PFSK-1 (cell line): ENCODE measurements around the gene NR1H3. TPM values are rescaled to one million over a fixed set of nuclear protein-coding genes. Genes with fewer than 3 reads are reported as not detected.

Experiments
- FOXP2 ChIP-seq: optimal IDR thresholded peaks from 2 replicates; pipeline ENCODE3; 2011; ENCODE audit warnings: borderline replicate concordance, control low read depth, inconsistent platforms; ENCODE audit not compliant: insufficient read depth; ENCODE audit errors: extremely low read length, extremely low read depth
- POLR2AphosphoS5 ChIP-seq: IDR thresholded peaks from 2 replicates; pipeline ENCODE4 v1.6.1; 2012; ENCODE audit warnings: low read depth, mild to moderate bottlenecking, control low read depth, low read length, moderate library complexity
- REST ChIP-seq, 2 experiments: IDR thresholded peaks; 2 replicates each; pipeline versions ENCODE4 v1.6.1 to v1.8.0; 2011 to 2012; ENCODE audit warnings: low read depth in 2 of 2, low read length in 2 of 2, control low read depth in 1 of 2, inconsistent platforms in 1 of 2, mild to moderate bottlenecking in 1 of 2, moderate library complexity in 1 of 2; ENCODE audit not compliant: insufficient read depth in 1 of 2
- SIN3A ChIP-seq: IDR thresholded peaks from 2 replicates; pipeline ENCODE4 v1.6.1; 2012; ENCODE audit warnings: mild to moderate bottlenecking, low read length, moderate library complexity, borderline replicate concordance; ENCODE audit not compliant: insufficient read depth
- TAF1 ChIP-seq: IDR thresholded peaks from 2 replicates; pipeline ENCODE4 v1.6.1; 2012; ENCODE audit warnings: low read length, control low read depth, borderline replicate concordance; ENCODE audit not compliant: insufficient read depth
- polyA plus RNA-seq: library from polyadenylated mRNA; unstranded; fragments of >200 nt; gene quantifications from one replicate; pipeline ENCODE4 v1.2.1, GENCODE V29; 2012; ENCODE audit warnings: low read depth, missing spikeins; ENCODE audit not compliant: insufficient read length

NR1H3 gene
- 40.7 TPM for polyA plus RNA-seq

GRCh38 chr11:47257517-47258316 lies at the start of gene NR1H3:
Gene NR1H3, plus strand, starts transcription at chr11:47257996. Its CDS starts 1,221 bp downstream, at chr11:47259217.
- no peak for TF ChIP-seq FOXP2
- no peak for TF ChIP-seq REST (IDR thresholded peaks at IDR 0.05; ENCODE audit: insufficient read depth in 1 of 2, low read depth in 2 of 2, low read length in 2 of 2)
- no peak for TF ChIP-seq TAF1
- no peak for TF ChIP-seq POLR2AphosphoS5
- no peak for TF ChIP-seq SIN3A

- TF ChIP-seq REST (IDR thresholded peaks at IDR 0.05; ENCODE audit: insufficient read depth in 1 of 2, low read depth in 2 of 2, low read length in 2 of 2) = no peak
Measured at GRCh38 chr11:47208628-47209027, 49.2 kb upstream of the NR1H3 start.

- no peak for TF ChIP-seq REST (IDR thresholded peaks at IDR 0.05; ENCODE audit: insufficient read depth in 1 of 2, low read depth in 2 of 2, low read length in 2 of 2)
- no peak for TF ChIP-seq FOXP2
- TF ChIP-seq TAF1 = no peak
- TF ChIP-seq POLR2AphosphoS5 = no peak
- TF ChIP-seq SIN3A = no peak
Measured at GRCh38 chr11:47212938-47213337, 44.9 kb upstream of the NR1H3 start.

GRCh38 chr11:47213950-47214565 lies 43.7 kb upstream of the NR1H3 start:
- TF ChIP-seq POLR2AphosphoS5 = no peak
- TF ChIP-seq SIN3A = no peak
- TF ChIP-seq TAF1 = no peak
- no peak for TF ChIP-seq REST (IDR thresholded peaks at IDR 0.05; ENCODE audit: insufficient read depth in 1 of 2, low read depth in 2 of 2, low read length in 2 of 2)
- TF ChIP-seq FOXP2 = no peak
